Endothelial cell of umbilical vein (primary cell): ENCODE results near the gene GMPPB. TPM values are rescaled to one million over a fixed set of nuclear protein-coding genes. Genes with fewer than 3 reads are reported as not detected.

Source experiments
- BruUV-seq: library from RNA; stranded (reverse); fragments of 400-500 nt; replicated peaks from 2 replicates; lab custom pipeline; 2021; lab: Mats Ljungman, UMichigan
- CTCF ChIA-PET: fragments of 300-600, 350-600 bp; sonication (Branson Sonifier 250); formaldehyde crosslinking; loops from one replicate; lab custom pipeline; 2021; ENCODE audit warnings: antibody characterized with exemption, inconsistent platforms; lab: Charles Lee
- POLR2A ChIA-PET: fragments of 300-600, 350-600 bp; sonication (Branson Sonifier 250); formaldehyde crosslinking; loops from one replicate; lab custom pipeline; 2021; ENCODE audit warnings: antibody characterized with exemption, inconsistent platforms; lab: Charles Lee
- DNase-seq: peaks from one replicate; pipeline ENCODE4 v3.0.0-alpha.2; 2011; ENCODE audit warnings: low read depth, low spot score
- FAIRE-seq: peaks from 2 replicates; lab custom pipeline; 2011; peaks lifted over from hg19 to GRCh38; lab: Jason Lieb, UNC
- H2AFZ ChIP-seq: 2 replicates; pipeline ENCODE4 v1.6.0; 2012; ENCODE audit warnings: low read depth, low read length, control low read depth, inconsistent platforms
- H3K27ac ChIP-seq: 2 replicates; pipeline ENCODE4 v1.5.1; 2011; ENCODE audit warnings: low read depth, mild to moderate bottlenecking, control low read depth, low read length, moderate library complexity; ENCODE audit not compliant: insufficient read depth
- H3K27me3 ChIP-seq, 2 experiments: 2 replicates each; pipeline versions ENCODE4 v1.6.0 to v1.6.1; 2011; ENCODE audit warnings: low read length in 2 of 2, mixed read lengths in 1 of 2; ENCODE audit not compliant: control insufficient read depth in 2 of 2, insufficient read depth in 2 of 2
- H3K36me3 ChIP-seq, 2 experiments: 2 replicates in 1 of 2; 3 replicates in 1 of 2; pipeline ENCODE4 v1.5.1; 2011; ENCODE audit warnings: low read length in 2 of 2, mild to moderate bottlenecking in 1 of 2, moderate library complexity in 1 of 2; ENCODE audit not compliant: control insufficient read depth in 2 of 2, insufficient read depth in 2 of 2; ENCODE audit errors: extremely low read depth in 1 of 2
- H3K4me1 ChIP-seq: 3 replicates; pipeline ENCODE4 v1.5.1; 2011; ENCODE audit warnings: mild to moderate bottlenecking, low read length; ENCODE audit not compliant: control insufficient read depth, insufficient read depth; ENCODE audit errors: extremely low read depth
- H3K4me2 ChIP-seq: 2 replicates; pipeline ENCODE4 v1.6.1; 2011; ENCODE audit warnings: low read length, control low read depth, mixed read lengths; ENCODE audit not compliant: insufficient read depth
- H3K4me3 ChIP-seq, 3 experiments: fragments of 200-600 bp in 1 of 3; sonication (generic), shearing (Covaris generic) in 1 of 3; replicated peaks in 1 of 3; 2 replicates each; pipeline ENCODE4 v1.5.1; 2011 to 2016; ENCODE audit warnings: control low read depth in 3 of 3, low read length in 3 of 3, mild to moderate bottlenecking in 2 of 3, inconsistent platforms in 1 of 3, low read depth in 1 of 3, moderate library complexity in 1 of 3; ENCODE audit not compliant: insufficient read depth in 1 of 3
- H3K79me2 ChIP-seq: 2 replicates; pipeline ENCODE4 v1.6.0; 2012; ENCODE audit warnings: low read length, inconsistent platforms; ENCODE audit not compliant: control insufficient read depth, insufficient read depth
- H3K9ac ChIP-seq: replicated peaks from 2 replicates; pipeline ENCODE3; 2011; ENCODE audit warnings: low read length, control low read depth; ENCODE audit not compliant: insufficient read depth; ENCODE audit errors: extremely low read depth
- H3K9me1 ChIP-seq: replicated peaks from 3 replicates; pipeline ENCODE4 v1.6.0; 2011; ENCODE audit warnings: mild to moderate bottlenecking, low read length; ENCODE audit not compliant: control insufficient read depth, insufficient read depth; ENCODE audit errors: extremely low read depth
- H3K9me3 ChIP-seq: replicated peaks from 2 replicates; pipeline ENCODE4 v1.5.1; 2012; ENCODE audit warnings: low read length, inconsistent platforms; ENCODE audit not compliant: control insufficient read depth, insufficient read depth
- H4K20me1 ChIP-seq: replicated peaks from 2 replicates; pipeline ENCODE3; 2011; ENCODE audit warnings: mild to moderate bottlenecking, low read length; ENCODE audit not compliant: control insufficient read depth, insufficient read depth; ENCODE audit errors: extremely low read depth
- CTCF ChIP-seq, 2 donors: IDR thresholded peaks; 1 replicate in 1 of 2; 2 replicates in 1 of 2; pipeline ENCODE4 v1.5.1; 2011; ENCODE audit warnings: low read length in 2 of 2, mild to moderate bottlenecking in 2 of 2, moderate library complexity in 2 of 2, control low read depth in 1 of 2, inconsistent platforms in 1 of 2, low read depth in 1 of 2; ENCODE audit not compliant: insufficient read depth in 1 of 2; ENCODE audit errors: extremely low read depth in 1 of 2
- EZH2 ChIP-seq: IDR thresholded peaks from 2 replicates; pipeline ENCODE4 v1.6.1; 2012; ENCODE audit warnings: borderline replicate concordance, low read depth, mild to moderate bottlenecking, moderate library complexity, low read length, inconsistent platforms; ENCODE audit not compliant: severe bottlenecking
- FOS ChIP-seq: IDR thresholded peaks from 2 replicates; pipeline ENCODE4 v1.6.1; 2011; ENCODE audit warnings: mild to moderate bottlenecking, low read length, moderate library complexity, borderline replicate concordance; ENCODE audit not compliant: insufficient read depth
- GATA2 ChIP-seq: IDR thresholded peaks from 2 replicates; pipeline ENCODE4 v1.7.0; 2011; ENCODE audit warnings: low read depth, mild to moderate bottlenecking, moderate library complexity, mixed read lengths, low read length; ENCODE audit not compliant: insufficient read length, insufficient read depth
- JUN ChIP-seq: IDR thresholded peaks from 2 replicates; pipeline ENCODE4 v1.6.1; 2011; ENCODE audit warnings: borderline replicate concordance, low read depth; ENCODE audit not compliant: insufficient read length, insufficient read depth
- MAX ChIP-seq: IDR thresholded peaks from 2 replicates; pipeline ENCODE4 v1.6.1; 2011; ENCODE audit not compliant: insufficient read depth, insufficient read length
- MYC ChIP-seq: IDR thresholded peaks from one replicate; pipeline ENCODE4 v1.6.1; 2011; ENCODE audit warnings: mild to moderate bottlenecking, low read depth, low read length
- POLR2A ChIP-seq: IDR thresholded peaks from 2 replicates; pipeline ENCODE4 v1.6.1; 2012; ENCODE audit warnings: low read depth, mild to moderate bottlenecking, control low read depth, low read length
- POLR2AphosphoS5 ChIP-seq: IDR thresholded peaks from 2 replicates; pipeline ENCODE4 v1.6.1; 2012; ENCODE audit warnings: low read depth, mild to moderate bottlenecking, control low read depth, low read length, moderate library complexity; ENCODE audit not compliant: insufficient read depth
- dilution Hi-C: fragments of 300-500 bp; cut with MboI; formaldehyde crosslinking; loops from one replicate; pipeline ENCODE4 v1.15.0; 2019; ENCODE audit warnings: low sequenced_read_pairs; ENCODE audit not compliant: extremely low pct_ligation_motif_present
- intact Hi-C: fragments of 100-400 bp; cut with micrococcal nuclease; formaldehyde crosslinking; loops from one replicate; pipeline ENCODE4 v1.10.0; 2022
- polyA plus RNA-seq, 4 experiments: library from polyadenylated mRNA; depleted of rRNA in 3 of 4; stranded (reverse) in 3 of 4; unstranded in 1 of 4; fragments of >200 nt; gene quantifications; 2 replicates each; pipeline versions ENCODE4 v1.2.1 to v1.2.3, GENCODE V29; 2011 to 2012; ENCODE audit warnings: missing spikeins in 1 of 4
- total RNA-seq: library from RNA; stranded (reverse); gene quantifications from 2 replicates; pipeline ENCODE4 v1.2.3, GENCODE V29; 2021

The GMPPB gene
- total and polyA plus RNA-seq, 2 donors (not counting 3 experiments of a cell fraction or from before 2014, with no cell fraction given), result 52.5 to 62.0 TPM

- Histone ChIP-seq H3K9me1 (no peaks in the 10 kb centered on the region), H3K79me2 (peaks cover 59% of the 10 kb centered on the region), H3K9ac (no peak overlapping the region), H3K27me3 (no peaks in the 10 kb centered on the region), H3K36me3 (no peaks in the 10 kb centered on the region), H3K9me3 (no peaks in the 10 kb centered on the region), H3K4me1 (no peaks in the 10 kb centered on the region), H3K27ac (no peak overlapping the region), H2AFZ (no peak overlapping the region), H3K4me3 (no peak overlapping the region), H4K20me1 (peaks cover 4% of the 10 kb centered on the region), H3K4me2 (no peak overlapping the region)
- intact Hi-C loops (no loop called here), dilution Hi-C loops (no loop called here)
- CTCF ChIA-PET, result no interaction called here
- FAIRE-seq, result no peak
- TF ChIP-seq EZH2 (no peak), JUN (no peak), MAX (no peak), GATA2 (no peak), CTCF (IDR thresholded peaks at IDR 0.05; ENCODE audit: extremely low read depth in 1 of 2, insufficient read depth in 1 of 2, low read depth in 1 of 2, low read length in 2 of 2) (no peak), POLR2A (no peak)
- BruUV-seq, result no TSS peak
- no peak for DNase-seq
- POLR2A ChIA-PET, result no interaction called here
Observed at GRCh38 chr3:49761661-49762060, 37.9 kb upstream of the GMPPB start.

- H3K27me3 ChIP-seq, result no peaks in the 10 kb centered on the region
- no peak overlapping the region for H2AFZ ChIP-seq
- intact Hi-C loops, result no loop called here
- H3K36me3 ChIP-seq, result no peaks in the 10 kb centered on the region
- H3K4me2 ChIP-seq, result no peak overlapping the region
- CTCF ChIA-PET, result no interaction called here
- FAIRE-seq (no peak), DNase-seq (no peak)
- H3K79me2 ChIP-seq, result peaks cover 61% of the 10 kb centered on the region
- no TSS peak for BruUV-seq
- no peak overlapping the region for H3K9ac ChIP-seq
- H3K27ac ChIP-seq, result no peak overlapping the region
- POLR2A ChIA-PET, result no interaction called here
- dilution Hi-C loops, result no loop called here
- TF ChIP-seq MYC (no peak), MAX (no peak), EZH2 (no peak), POLR2AphosphoS5 (no peak), CTCF (IDR thresholded peaks at IDR 0.05; ENCODE audit: extremely low read depth in 1 of 2, insufficient read depth in 1 of 2, low read depth in 1 of 2, low read length in 2 of 2) (no peak), FOS (no peak), JUN (no peak), POLR2A (no peak), GATA2 (no peak)
- no peaks in the 10 kb centered on the region for H3K9me3 ChIP-seq
- H3K9me1 ChIP-seq, result no peaks in the 10 kb centered on the region
- no peak overlapping the region for H3K4me3 ChIP-seq
- no peaks in the 10 kb centered on the region for H3K4me1 ChIP-seq
- H4K20me1 ChIP-seq, result peaks cover 4% of the 10 kb centered on the region
Observed at GRCh38 chr3:49759226-49759625, 35.5 kb upstream of the GMPPB start.
